ENCODE data around the gene ZNF786. TPM values are rescaled to one million over a fixed set of nuclear protein-coding genes. Genes with fewer than 3 reads are reported as not detected.
"Not testable (repeated sequence)": the region's sequence is repeated elsewhere in the genome, so short reads cannot be mapped to it uniquely, and the experiment has no call there.

ZNF786 gene
- polyA plus RNA-seq, 10 donors, result 3.4 to 5.8 (median 4.1) TPM

GRCh38 chr7:149031353-149031910, 59.1 kb downstream of the ZNF786 start:
- no peak for DNase-seq

DNA sequence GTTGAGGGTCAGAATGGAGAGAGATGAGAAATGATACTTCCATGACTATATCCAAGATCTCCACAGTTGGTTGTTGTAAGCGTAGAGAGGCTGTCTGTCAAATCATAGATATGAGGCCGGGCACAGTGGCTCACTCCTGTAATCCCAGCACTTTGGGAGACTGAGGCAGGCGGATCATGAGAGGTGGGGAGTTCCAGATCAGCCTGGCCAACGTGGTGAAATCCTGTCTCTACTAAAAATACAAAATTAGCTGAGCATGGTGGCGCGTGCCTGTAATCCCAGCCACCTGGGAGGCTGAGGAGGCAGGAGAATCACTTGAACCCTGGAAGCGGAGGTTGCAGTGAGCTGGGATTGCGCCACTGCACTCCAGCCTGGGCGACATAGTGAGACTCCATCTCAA, 60.1 kb downstream of the ZNF786 start:
- DNase-seq, result not testable (repeated sequence)

DNA sequence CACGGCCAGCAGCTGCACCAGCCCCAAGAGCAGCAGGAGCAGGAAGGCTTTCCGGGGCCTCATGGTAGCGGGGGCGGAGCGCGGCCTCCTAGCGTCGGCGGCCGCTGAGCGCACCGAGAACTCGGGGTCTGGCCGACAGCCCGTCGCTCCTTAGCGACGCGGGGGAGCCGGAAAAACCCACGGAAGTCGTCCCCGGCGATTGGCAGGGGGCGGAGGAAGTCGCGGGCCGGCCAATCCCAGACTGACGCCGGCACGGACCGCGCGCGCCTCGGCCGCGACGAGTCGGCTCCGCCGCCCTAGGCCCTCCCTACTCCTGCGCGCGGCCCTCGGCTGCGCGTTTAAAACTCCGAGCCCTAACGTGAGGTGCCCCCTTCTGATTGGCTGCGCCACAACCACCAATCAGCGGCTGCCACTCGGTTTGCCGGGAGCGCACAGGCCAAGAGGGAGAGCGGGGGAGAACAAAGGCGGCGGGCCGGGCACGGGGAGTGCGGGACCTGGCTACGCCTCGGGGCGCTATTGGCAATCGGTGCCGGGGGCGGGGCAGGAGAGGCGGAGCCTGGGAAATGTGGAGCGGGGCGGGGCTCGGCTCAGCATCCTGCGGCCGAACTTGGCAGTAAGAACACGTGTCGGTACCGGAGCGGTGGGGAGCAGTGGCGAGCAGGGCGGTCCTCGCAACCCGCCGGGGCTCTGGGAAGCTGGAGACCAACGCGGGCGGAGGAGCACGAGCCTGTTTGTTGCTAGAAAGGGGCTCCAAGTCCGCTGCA, 62.0 kb downstream of the ZNF786 start, which contains the start of gene PDIA4:
Gene PDIA4 (minus strand): TSS at position 160 of the 764 bp plus-strand sequence. CDS start 97 bp downstream, at position 63.
- peak; percentile 98 to 100 (median 99) for DNase-seq

GRCh38 chr7:149027611-149028345, 62.7 kb downstream of the ZNF786 start:
- DNase-seq, result peak in 2 of 3 donors; percentile 17 to 62

DNA sequence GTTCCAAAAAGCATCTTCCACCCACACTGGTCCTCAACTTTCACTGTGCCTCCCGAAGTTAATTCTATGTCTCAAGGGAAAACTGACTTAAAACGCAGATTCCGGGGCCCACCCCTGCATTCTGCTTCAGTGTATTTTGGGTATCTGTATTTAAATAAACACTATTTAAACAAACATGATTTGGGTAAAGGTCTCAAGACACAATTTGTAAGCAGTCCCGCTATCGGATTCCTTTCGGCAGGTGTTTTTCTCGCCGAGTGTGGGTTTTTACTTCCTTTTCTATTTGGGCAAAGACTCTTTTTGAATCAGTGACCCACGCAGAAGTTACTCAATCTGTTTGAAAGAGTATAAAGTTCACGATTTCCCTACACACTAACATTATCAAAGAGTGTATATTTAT, 63.5 kb downstream of the ZNF786 start:
- DNase-seq, result no peak

DNA sequence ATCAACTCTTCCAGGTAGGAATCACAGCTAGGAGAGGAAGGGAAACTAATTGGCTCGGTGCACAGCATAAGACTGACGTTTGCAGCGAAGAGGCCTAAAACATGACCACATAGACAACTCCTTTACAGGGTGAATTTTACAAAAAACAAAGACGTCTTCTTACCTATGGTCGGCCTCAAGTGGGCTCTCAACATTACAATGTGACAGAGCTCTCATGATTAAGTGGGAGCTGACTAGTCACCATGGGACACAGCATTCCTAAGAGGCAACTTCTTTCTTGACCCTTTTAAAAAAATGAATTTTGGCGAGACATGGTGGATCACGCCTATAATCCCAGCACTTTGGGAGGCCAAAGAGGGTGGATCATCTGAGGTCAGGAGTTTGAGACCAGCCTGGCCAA, 66.9 kb downstream of the ZNF786 start:
- no peak for DNase-seq

DNA sequence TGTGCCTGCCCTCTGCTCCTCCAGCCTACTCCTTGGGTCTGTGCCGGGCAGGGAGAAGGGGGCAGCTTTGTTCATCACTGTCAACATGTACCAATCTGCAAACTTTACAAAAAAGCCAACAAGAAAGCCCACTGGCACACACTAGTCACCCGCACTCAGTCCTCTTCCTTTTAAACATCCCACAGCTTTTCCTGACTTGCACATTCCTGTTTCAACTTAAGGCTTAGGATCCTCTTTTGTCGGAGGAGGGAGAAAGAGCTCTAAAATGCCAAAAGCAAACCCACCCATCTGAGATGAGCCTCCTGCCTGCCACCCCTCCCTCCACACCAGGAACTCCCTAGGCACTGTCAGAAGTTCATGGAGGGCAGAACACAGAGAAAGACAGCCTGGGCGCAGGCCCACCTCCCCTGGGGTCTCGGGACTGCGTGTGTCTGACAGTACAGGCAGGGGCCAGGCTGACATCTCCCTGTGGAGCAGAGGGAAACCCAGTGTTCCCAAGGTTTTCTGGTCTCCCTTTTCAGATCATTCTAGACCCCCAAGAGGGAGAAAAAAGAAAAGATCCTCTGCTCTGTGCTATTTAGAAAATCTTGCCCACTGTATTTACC, 67.7 kb downstream of the ZNF786 start:
- no peak for DNase-seq

GRCh38 chr7:149021725-149022062, 68.8 kb downstream of the ZNF786 start:
- DNase-seq, result no peak

DNA sequence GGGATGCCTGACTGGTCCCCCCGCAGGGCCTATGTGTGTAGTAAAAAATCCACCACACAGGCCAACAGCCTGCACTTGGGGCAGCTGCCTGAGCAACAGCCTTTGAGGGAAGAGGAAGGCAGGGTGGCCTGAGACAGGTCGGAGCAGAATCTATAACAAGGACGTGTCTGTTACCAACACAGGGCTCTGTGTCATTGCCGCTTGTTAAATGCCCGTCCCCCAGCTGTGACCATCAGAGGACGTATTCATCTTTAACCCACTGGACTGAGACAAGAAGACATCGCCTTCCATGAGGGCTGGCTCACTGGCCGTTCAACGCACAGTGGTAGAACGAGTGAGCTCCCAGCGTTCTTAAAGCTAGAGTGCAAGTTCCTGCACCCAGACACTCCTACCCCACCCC, 70.0 kb downstream of the ZNF786 start:
- no peak for DNase-seq

Other genes starting within 250 kb of the ZNF786 start
- 10 to 100 TPM; 17.8 to 32.2 (median 23.3) TPM for gene EZH2, start 206.4 kb downstream of the ZNF786 start, polyA plus RNA-seq (ENCODE audit: insufficient read length in 10 of 10)
- 100 to 1,000 TPM in 1 of 10 donors, 10 to 100 TPM in 9; 64.2 to 113 (median 76.3) TPM for gene PDIA4, start 62.2 kb downstream of the ZNF786 start, polyA plus RNA-seq (ENCODE audit: insufficient read length in 10 of 10)
- gene ZNF425, start 35.6 kb upstream of the ZNF786 start, polyA plus RNA-seq (ENCODE audit: insufficient read length in 10 of 10), result 1 to 10 TPM; 2.7 to 4.5 (median 3.4) TPM
- gene ZNF398, start 56.7 kb upstream of the ZNF786 start, polyA plus RNA-seq (ENCODE audit: insufficient read length in 10 of 10), result 10 to 100 TPM in 2 of 10 donors, 1 to 10 TPM in 8; 7.1 to 10.4 (median 8.5) TPM
- gene ZNF282, start 104.8 kb upstream of the ZNF786 start, polyA plus RNA-seq (ENCODE audit: insufficient read length in 10 of 10), result 10 to 100 TPM; 12.1 to 18.9 (median 17.0) TPM
- 10 to 100 TPM in 3 of 10 donors, 1 to 10 TPM in 7; 7.4 to 11.1 (median 9.3) TPM for gene ZNF212, start 148.9 kb upstream of the ZNF786 start, polyA plus RNA-seq (ENCODE audit: insufficient read length in 10 of 10)
- gene ZNF783, start 171.5 kb upstream of the ZNF786 start, polyA plus RNA-seq (ENCODE audit: insufficient read length in 10 of 10), result 10 to 100 TPM in 8 of 10 donors, 1 to 10 TPM in 2; 7.9 to 16.0 (median 11.5) TPM

Measured in muscle of back (tissue), 11 donors.